ENCODE measurements around the gene PCSK2.

Gene PCSK2

GRCh38 chr20:17470973-17471372 lies 244.1 kb downstream of the PCSK2 start:
- no peak for FAIRE-seq

GRCh38 chr20:17471606-17472187 lies 244.9 kb downstream of the PCSK2 start:
- FAIRE-seq (no peak), DNase-seq (ENCODE audit: low spot score) (no peak)

More at GRCh38 chr20:17470973-17471372, 244.1 kb downstream of the PCSK2 start:
- DNase-seq (ENCODE audit: low spot score) = no peak

- DNase-seq (ENCODE audit: low spot score) (no peak), FAIRE-seq (no peak)
Measured at GRCh38 chr20:17473659-17474058, 246.8 kb downstream of the PCSK2 start.

- no peak for FAIRE-seq
- DNase-seq (ENCODE audit: low spot score) = no peak
Measured at GRCh38 chr20:17479063-17479657, 252.3 kb downstream of the PCSK2 start.

GRCh38 chr20:17480696-17481095 lies 253.9 kb downstream of the PCSK2 start:
- DNase-seq (ENCODE audit: low spot score) (no peak), FAIRE-seq (no peak)

GRCh38 chr20:17481661-17482060 lies 254.8 kb downstream of the PCSK2 start:
- no peak for FAIRE-seq
- no peak for DNase-seq (ENCODE audit: low spot score)

- FAIRE-seq (no peak), DNase-seq (ENCODE audit: low spot score) (no peak)
Measured at GRCh38 chr20:17482536-17482935, 255.7 kb downstream of the PCSK2 start.

GRCh38 chr20:17485017-17485416 lies 258.2 kb downstream of the PCSK2 start:
- DNase-seq (ENCODE audit: low spot score) = no peak
- FAIRE-seq = no peak

- DNase-seq (ENCODE audit: low spot score) (no peak), FAIRE-seq (no peak)
Measured at GRCh38 chr20:17488916-17489600, 262.2 kb downstream of the PCSK2 start.

- no peak for FAIRE-seq
- no peak for DNase-seq (ENCODE audit: low spot score)
Measured at GRCh38 chr20:17490501-17490900, 263.7 kb downstream of the PCSK2 start.

GRCh38 chr20:17491041-17491440 lies 264.2 kb downstream of the PCSK2 start:
- DNase-seq (ENCODE audit: low spot score) (no peak), FAIRE-seq (no peak)

GRCh38 chr20:17491488-17491887 lies 264.6 kb downstream of the PCSK2 start:
- no peak for FAIRE-seq
- no peak for DNase-seq (ENCODE audit: low spot score)

GRCh38 chr20:17493173-17493572 lies 266.3 kb downstream of the PCSK2 start:
- FAIRE-seq (no peak), DNase-seq (ENCODE audit: low spot score) (no peak)

- DNase-seq (ENCODE audit: low spot score) (no peak), FAIRE-seq (no peak)
Measured at GRCh38 chr20:17494201-17494600, 267.4 kb downstream of the PCSK2 start.

GRCh38 chr20:17495826-17496225 lies 269.0 kb downstream of the PCSK2 start:
- no peak for FAIRE-seq

GRCh38 chr20:17497821-17498580 lies 271.2 kb downstream of the PCSK2 start:
- DNase-seq (ENCODE audit: low spot score) (no peak), FAIRE-seq (no peak)

More at GRCh38 chr20:17495826-17496225, 269.0 kb downstream of the PCSK2 start:
- no peak for DNase-seq (ENCODE audit: low spot score)

- no peak for DNase-seq (ENCODE audit: low spot score)
- no peak for FAIRE-seq
Measured at GRCh38 chr20:17498641-17499040, 271.8 kb downstream of the PCSK2 start.

- FAIRE-seq = no peak
Measured at GRCh38 chr20:17499041-17499440, 272.2 kb downstream of the PCSK2 start.

GRCh38 chr20:17500271-17500670 lies 273.4 kb downstream of the PCSK2 start:
- FAIRE-seq = no peak
- no peak for DNase-seq (ENCODE audit: low spot score)

More at GRCh38 chr20:17499041-17499440, 272.2 kb downstream of the PCSK2 start:
- no peak for DNase-seq (ENCODE audit: low spot score)

- FAIRE-seq = no peak
- DNase-seq (ENCODE audit: low spot score) = no peak
Measured at GRCh38 chr20:17500826-17501225, 274.0 kb downstream of the PCSK2 start.

- FAIRE-seq = no peak
Measured at GRCh38 chr20:17501701-17502100, 274.9 kb downstream of the PCSK2 start.

GRCh38 chr20:17502105-17502504 lies 275.3 kb downstream of the PCSK2 start:
- FAIRE-seq (no peak), DNase-seq (ENCODE audit: low spot score) (no peak)

More at GRCh38 chr20:17501701-17502100, 274.9 kb downstream of the PCSK2 start:
- no peak for DNase-seq (ENCODE audit: low spot score)
